ENCODE results near the gene ATG4D.

ATG4D gene

GRCh38 chr19:10554760-10555609 lies 11.3 kb downstream of the ATG4D start:
- Histone ChIP-seq H3K4me3 (ENCODE audit: low read depth, low read length) (no peak overlapping the region), H3K4me1 (ENCODE audit: control insufficient read depth, insufficient read depth, low read length) (no peaks in the 10 kb centered on the region), H3K27ac (ENCODE audit: low read depth, low read length) (no peak overlapping the region), H3K9ac (ENCODE audit: low read length) (no peak overlapping the region), H3K36me3 (ENCODE audit: control insufficient read depth, insufficient read depth, low read length) (peaks cover 85% of the 10 kb centered on the region), H3K9me3 (ENCODE audit: control insufficient read depth, insufficient read depth, low read depth, low read length) (no peaks in the 10 kb centered on the region), H3K27me3 (ENCODE audit: control insufficient read depth, insufficient read depth, low read length) (no peaks in the 10 kb centered on the region)

DNA sequence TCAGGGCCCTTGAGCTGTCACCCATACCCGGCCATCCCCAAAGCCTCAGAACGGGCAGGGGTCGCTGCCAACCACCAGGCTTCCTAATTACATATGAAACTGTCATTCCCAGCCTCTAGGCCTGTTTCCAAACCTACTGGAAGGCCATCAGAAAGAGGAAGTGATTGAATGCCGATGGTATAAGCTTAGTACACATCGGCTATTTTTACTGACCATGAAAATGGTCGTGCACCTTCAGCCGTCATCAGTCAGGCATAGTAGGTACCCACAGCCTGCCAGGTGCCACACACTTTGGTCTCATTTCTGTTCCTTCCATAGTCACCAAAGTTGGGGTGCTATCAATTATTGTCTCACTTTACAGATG lies 11.9 kb downstream of the ATG4D start:
- Histone ChIP-seq H3K9me3 (ENCODE audit: control insufficient read depth, insufficient read depth, low read depth, low read length) (no peaks in the 10 kb centered on the region), H3K4me1 (ENCODE audit: control insufficient read depth, insufficient read depth, low read length) (no peaks in the 10 kb centered on the region), H3K36me3 (ENCODE audit: control insufficient read depth, insufficient read depth, low read length) (peaks cover 86% of the 10 kb centered on the region), H3K4me3 (ENCODE audit: low read depth, low read length) (no peak overlapping the region), H3K27me3 (ENCODE audit: control insufficient read depth, insufficient read depth, low read length) (no peaks in the 10 kb centered on the region), H3K9ac (ENCODE audit: low read length) (no peak overlapping the region), H3K27ac (ENCODE audit: low read depth, low read length) (no peak overlapping the region)

- H3K9me3 ChIP-seq (ENCODE audit: control insufficient read depth, insufficient read depth, low read depth, low read length): no peaks in the 10 kb centered on the region
- no peaks in the 10 kb centered on the region for H3K27me3 ChIP-seq (ENCODE audit: control insufficient read depth, insufficient read depth, low read length)
- H3K36me3 ChIP-seq (ENCODE audit: control insufficient read depth, insufficient read depth, low read length): peaks cover 91% of the 10 kb centered on the region
- no peak overlapping the region for H3K9ac ChIP-seq (ENCODE audit: low read length)
- no peak overlapping the region for H3K27ac ChIP-seq (ENCODE audit: low read depth, low read length)
- H3K4me1 ChIP-seq (ENCODE audit: control insufficient read depth, insufficient read depth, low read length): no peaks in the 10 kb centered on the region
- no peak overlapping the region for H3K4me3 ChIP-seq (ENCODE audit: low read depth, low read length)
These were observed 14.0 kb downstream of the ATG4D start for GRCh38 chr19:10557603-10558197.

DNA sequence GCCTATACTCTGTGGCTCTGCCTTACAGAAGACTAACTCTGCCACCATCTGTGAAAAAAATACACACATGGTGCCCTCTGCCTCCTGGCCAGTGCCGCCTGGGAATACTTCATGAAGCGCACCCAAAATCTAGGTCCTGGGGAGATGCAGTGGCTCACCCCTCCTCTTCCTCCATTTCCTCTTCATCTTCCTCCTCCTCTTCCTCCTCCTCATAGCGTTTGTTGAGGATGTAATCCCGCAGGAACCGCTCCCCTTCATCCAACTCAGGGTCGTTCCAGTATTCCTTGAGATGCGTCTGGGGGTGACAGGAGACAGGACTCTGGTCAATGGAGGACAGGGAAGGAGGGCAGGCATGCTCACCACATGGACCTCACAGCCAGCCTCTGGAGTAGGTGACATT lies 16.4 kb downstream of the ATG4D start:
- 0 out of 2 replicates have a peak, but pooled peaks cover 4% of the 10 kb centered on the region for H3K4me1 ChIP-seq (ENCODE audit: control insufficient read depth, insufficient read depth, low read length)
- H3K9me3 ChIP-seq (ENCODE audit: control insufficient read depth, insufficient read depth, low read depth, low read length): no peaks in the 10 kb centered on the region
- no peaks in the 10 kb centered on the region for H3K27me3 ChIP-seq (ENCODE audit: control insufficient read depth, insufficient read depth, low read length)
- H3K4me3 ChIP-seq (ENCODE audit: low read depth, low read length): no peak overlapping the region
- peaks cover 74% of the 10 kb centered on the region for H3K36me3 ChIP-seq (ENCODE audit: control insufficient read depth, insufficient read depth, low read length)
- H3K9ac ChIP-seq (ENCODE audit: low read length): no peak overlapping the region
- no peak overlapping the region for H3K27ac ChIP-seq (ENCODE audit: low read depth, low read length)

DNA sequence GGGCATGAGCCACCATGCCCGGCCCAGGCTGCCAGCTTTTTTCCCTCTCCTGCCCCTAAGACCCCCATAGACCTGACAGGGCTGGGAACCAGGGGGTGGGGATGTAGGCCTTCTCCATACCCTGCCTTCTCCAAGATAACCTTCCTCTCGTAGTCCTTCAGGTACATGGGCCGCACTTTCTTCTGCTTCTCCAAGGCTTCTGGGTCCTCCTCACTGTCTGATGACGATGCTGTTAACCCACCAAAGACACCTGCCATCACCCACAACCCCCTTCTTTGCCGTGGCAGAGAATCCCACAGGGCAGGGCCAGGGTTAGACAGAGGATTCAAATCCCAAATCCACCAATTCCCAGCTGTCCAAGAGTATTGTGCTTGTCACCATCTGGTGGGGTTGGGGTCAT lies 18.9 kb downstream of the ATG4D start:
- Histone ChIP-seq H3K9me3 (ENCODE audit: control insufficient read depth, insufficient read depth, low read depth, low read length) (no peaks in the 10 kb centered on the region), H3K4me1 (ENCODE audit: control insufficient read depth, insufficient read depth, low read length) (peaks cover 11% of the 10 kb centered on the region; the same call in 1 of the 2 replicates), H3K27me3 (ENCODE audit: control insufficient read depth, insufficient read depth, low read length) (peaks cover 13% of the 10 kb centered on the region), H3K9ac (ENCODE audit: low read length) (no peak overlapping the region), H3K36me3 (ENCODE audit: control insufficient read depth, insufficient read depth, low read length) (peaks cover 52% of the 10 kb centered on the region), H3K4me3 (ENCODE audit: low read depth, low read length) (no peak overlapping the region), H3K27ac (ENCODE audit: low read depth, low read length) (no peak overlapping the region)

DNA sequence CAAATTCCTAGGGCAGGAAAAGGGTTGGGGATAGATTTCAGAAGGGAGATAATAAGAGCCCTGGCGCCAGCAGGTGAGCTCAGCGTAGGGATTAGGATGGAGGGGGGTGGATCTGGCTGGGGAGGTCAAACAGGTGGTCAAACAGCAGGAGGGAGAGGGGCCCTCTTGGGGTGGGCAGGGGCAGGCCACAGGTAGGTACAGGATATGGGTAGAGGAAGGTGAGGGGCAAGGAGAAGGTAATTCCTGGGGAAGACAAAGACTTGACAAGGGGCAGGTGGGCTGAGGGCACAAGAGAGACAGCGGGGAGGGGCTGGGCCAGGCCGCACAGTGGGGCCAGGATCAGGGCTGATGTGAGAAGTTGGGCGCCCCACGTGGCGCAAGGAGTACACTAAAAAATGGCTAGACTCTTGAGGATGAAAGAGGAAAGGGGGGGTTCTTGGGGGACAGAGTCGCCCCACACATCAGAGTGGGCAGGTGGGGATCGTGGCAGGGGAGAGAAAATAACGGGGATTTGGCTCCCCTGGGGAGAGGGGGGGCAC lies 21.4 kb downstream of the ATG4D start:
- peak overlapping the region; percentile 86 for H3K9ac ChIP-seq (ENCODE audit: low read length)
- H3K4me1 ChIP-seq (ENCODE audit: control insufficient read depth, insufficient read depth, low read length): peaks cover 15% of the 10 kb centered on the region; the same call in 1 of the 2 replicates
- H3K27me3 ChIP-seq (ENCODE audit: control insufficient read depth, insufficient read depth, low read length): peaks cover 20% of the 10 kb centered on the region
- peak overlapping the region; percentile 62; the same call in 1 of the 2 replicates for H3K27ac ChIP-seq (ENCODE audit: low read depth, low read length)
- peaks cover 29% of the 10 kb centered on the region for H3K36me3 ChIP-seq (ENCODE audit: control insufficient read depth, insufficient read depth, low read length)
- H3K9me3 ChIP-seq (ENCODE audit: control insufficient read depth, insufficient read depth, low read depth, low read length): no peaks in the 10 kb centered on the region
- peak overlapping the region; percentile 86 for H3K4me3 ChIP-seq (ENCODE audit: low read depth, low read length)

DNA sequence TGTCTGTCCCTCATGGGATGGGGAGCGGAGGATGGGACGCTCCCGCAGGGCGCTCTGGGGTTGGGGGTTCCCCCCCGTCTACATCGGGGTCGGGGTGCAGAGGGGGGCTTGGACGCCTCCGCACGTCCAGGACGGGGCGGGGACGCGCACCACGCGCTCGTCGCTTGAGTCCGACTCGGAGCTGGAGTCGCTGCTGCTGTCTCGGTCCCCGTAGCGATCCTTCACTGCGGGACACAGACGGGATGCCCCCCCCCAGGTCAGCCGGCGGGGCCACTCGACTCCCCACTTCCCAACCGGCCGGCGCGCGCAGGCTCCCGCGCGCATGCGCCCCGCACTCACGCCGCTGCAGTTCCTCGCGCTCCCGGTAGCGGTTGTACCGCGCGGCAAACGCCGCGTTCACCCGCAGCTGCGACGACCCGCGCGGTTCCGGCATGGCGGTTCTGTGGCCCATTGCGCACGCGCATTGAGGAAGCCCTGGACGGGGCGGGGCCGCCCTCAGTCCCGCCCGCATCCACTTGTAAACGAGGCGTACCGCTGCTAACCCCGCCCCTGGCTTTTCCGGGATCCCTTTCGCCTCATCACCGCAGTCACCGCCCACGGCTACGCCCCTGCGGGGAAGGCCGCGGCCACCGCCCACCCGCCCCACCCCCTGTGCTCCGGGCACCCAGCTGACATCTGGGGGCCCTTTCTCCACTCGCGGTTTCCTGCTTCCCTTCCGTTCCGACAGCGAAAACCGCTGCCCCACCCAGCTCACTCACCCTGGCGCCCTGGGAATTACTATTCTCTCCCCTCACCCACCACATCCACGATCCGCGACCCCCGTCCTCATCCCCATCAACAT lies 22.1 kb downstream of the ATG4D start, which contains the start of gene KRI1:
Gene KRI1 (minus strand): TSS at position 444 of the 841 bp plus-strand sequence. CDS start 11 bp downstream, at position 433.
- Histone ChIP-seq H3K9me3 (ENCODE audit: control insufficient read depth, insufficient read depth, low read depth, low read length) (no peaks in the 10 kb centered on the region), H3K27me3 (ENCODE audit: control insufficient read depth, insufficient read depth, low read length) (peaks cover 20% of the 10 kb centered on the region), H3K4me1 (ENCODE audit: control insufficient read depth, insufficient read depth, low read length) (peaks cover 15% of the 10 kb centered on the region; the same call in 1 of the 2 replicates), H3K4me3 (ENCODE audit: low read depth, low read length) (peak within 1 kb of the TSS; percentile 86), H3K27ac (ENCODE audit: low read depth, low read length) (peak within 1 kb of the TSS; percentile 62; the same call in 1 of the 2 replicates), H3K36me3 (ENCODE audit: control insufficient read depth, insufficient read depth, low read length) (peaks cover 22% of the 10 kb centered on the region), H3K9ac (ENCODE audit: low read length) (peak within 1 kb of the TSS; percentile 86)

GRCh38 chr19:10566408-10566657 lies 22.6 kb downstream of the ATG4D start:
- Histone ChIP-seq H3K27ac (ENCODE audit: low read depth, low read length) (no peak overlapping the region), H3K27me3 (ENCODE audit: control insufficient read depth, insufficient read depth, low read length) (peaks cover 20% of the 10 kb centered on the region), H3K4me1 (ENCODE audit: control insufficient read depth, insufficient read depth, low read length) (peaks cover 15% of the 10 kb centered on the region; the same call in 1 of the 2 replicates), H3K36me3 (ENCODE audit: control insufficient read depth, insufficient read depth, low read length) (peaks cover 17% of the 10 kb centered on the region), H3K9ac (ENCODE audit: low read length) (no peak overlapping the region), H3K9me3 (ENCODE audit: control insufficient read depth, insufficient read depth, low read depth, low read length) (no peaks in the 10 kb centered on the region), H3K4me3 (ENCODE audit: low read depth, low read length) (peak overlapping the region; percentile 86)

- Histone ChIP-seq H3K4me1 (ENCODE audit: control insufficient read depth, insufficient read depth, low read length) (peaks cover 15% of the 10 kb centered on the region; the same call in 1 of the 2 replicates), H3K27me3 (ENCODE audit: control insufficient read depth, insufficient read depth, low read length) (peaks cover 20% of the 10 kb centered on the region), H3K36me3 (ENCODE audit: control insufficient read depth, insufficient read depth, low read length) (peaks cover 13% of the 10 kb centered on the region), H3K27ac (ENCODE audit: low read depth, low read length) (no peak overlapping the region), H3K9ac (ENCODE audit: low read length) (no peak overlapping the region), H3K9me3 (ENCODE audit: control insufficient read depth, insufficient read depth, low read depth, low read length) (no peaks in the 10 kb centered on the region), H3K4me3 (ENCODE audit: low read depth, low read length) (peak overlapping the region; percentile 86; the same call in 1 of the 2 replicates)
These were observed 23.1 kb downstream of the ATG4D start for GRCh38 chr19:10566658-10567410.

DNA sequence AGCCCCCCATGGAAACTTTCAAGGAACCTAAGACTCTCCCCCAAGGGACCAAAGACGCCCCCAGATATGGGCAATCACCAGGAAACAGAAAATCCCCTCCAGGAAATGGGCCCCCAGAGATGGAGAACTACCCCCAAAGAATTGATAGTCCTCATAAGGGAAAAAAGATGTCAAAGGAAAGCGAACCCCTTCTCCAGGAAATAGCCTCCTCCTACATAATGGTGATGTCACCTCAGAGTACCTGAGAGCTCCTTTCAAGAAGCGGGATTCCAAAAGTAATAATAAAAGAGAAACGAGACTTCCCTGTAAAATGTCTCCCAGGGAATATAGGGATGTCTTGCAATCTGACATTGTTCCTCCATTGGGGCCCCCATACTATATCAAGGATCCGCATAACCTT lies 24.0 kb downstream of the ATG4D start:
- Histone ChIP-seq H3K4me1 (ENCODE audit: control insufficient read depth, insufficient read depth, low read length) (peaks cover 15% of the 10 kb centered on the region; the same call in 1 of the 2 replicates), H3K36me3 (ENCODE audit: control insufficient read depth, insufficient read depth, low read length) (peaks cover 8% of the 10 kb centered on the region), H3K4me3 (ENCODE audit: low read depth, low read length) (peak overlapping the region; percentile 82), H3K27ac (ENCODE audit: low read depth, low read length) (no peak overlapping the region), H3K9ac (ENCODE audit: low read length) (no peak overlapping the region), H3K27me3 (ENCODE audit: control insufficient read depth, insufficient read depth, low read length) (peaks cover 20% of the 10 kb centered on the region), H3K9me3 (ENCODE audit: control insufficient read depth, insufficient read depth, low read depth, low read length) (no peaks in the 10 kb centered on the region)
